ENCODE results near the gene NEDD8.

The NEDD8 gene

GRCh38 chr14:24258548-24259265 is 26.5 kb upstream of the NEDD8 start:
- Histone ChIP-seq H3K4me3 (ENCODE audit: insufficient read length, low read depth) (no peak overlapping the region), H3K9ac (ENCODE audit: insufficient read length, low read depth) (no peak overlapping the region), H3K9me3 (ENCODE audit: insufficient read depth, low read length) (no peaks in the 10 kb centered on the region), H3K27me3 (ENCODE audit: insufficient read depth, insufficient read length) (no peaks in the 10 kb centered on the region), H3K4me1 (ENCODE audit: insufficient read depth, insufficient read length) (peaks cover 9% of the 10 kb centered on the region), H3K36me3 (ENCODE audit: insufficient read depth, insufficient read length, low read length) (peaks cover 29% of the 10 kb centered on the region)
- DNase-seq (ENCODE audit: low read depth, low spot score) = no peak
- TF ChIP-seq YY1 (IDR thresholded peaks at IDR 0.05; ENCODE audit: insufficient read depth, insufficient read length) (no peak), SUZ12 (IDR thresholded peaks at IDR 0.05; ENCODE audit: extremely low read depth, insufficient read depth, insufficient read length) (no peak), ZNF274 (IDR thresholded peaks at IDR 0.05; ENCODE audit: low read depth, low read length) (no peak)

DNA sequence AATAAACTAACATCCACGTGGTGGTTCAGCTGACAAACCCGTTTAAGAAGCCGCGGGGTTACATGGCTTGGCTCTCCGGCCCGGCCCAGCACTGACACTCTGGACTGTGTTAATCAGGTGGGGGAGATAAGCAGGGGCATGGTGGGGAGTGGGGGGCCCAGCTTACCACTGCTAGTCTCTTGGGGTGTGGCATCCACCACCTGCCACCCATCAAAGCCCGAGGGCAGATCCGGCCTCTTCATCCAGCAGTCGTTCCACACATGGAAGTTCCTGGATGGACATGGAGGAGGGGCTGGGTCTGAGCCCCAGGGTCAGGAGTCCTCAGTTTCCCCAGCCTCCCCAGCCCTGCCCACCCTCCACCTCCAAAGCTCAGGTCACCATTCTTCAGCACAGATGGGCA is 26.0 kb upstream of the NEDD8 start:
- Histone ChIP-seq H3K9me3 (ENCODE audit: insufficient read depth, low read length) (no peaks in the 10 kb centered on the region), H3K4me3 (ENCODE audit: insufficient read length, low read depth) (no peak overlapping the region), H3K4me1 (ENCODE audit: insufficient read depth, insufficient read length) (peaks cover 6% of the 10 kb centered on the region), H3K27me3 (ENCODE audit: insufficient read depth, insufficient read length) (no peaks in the 10 kb centered on the region), H3K36me3 (ENCODE audit: insufficient read depth, insufficient read length, low read length) (peaks cover 32% of the 10 kb centered on the region), H3K9ac (ENCODE audit: insufficient read length, low read depth) (no peak overlapping the region)
- DNase-seq (ENCODE audit: low read depth, low spot score) = no peak
- no peak for TF ChIP-seq SUZ12 (IDR thresholded peaks at IDR 0.05; ENCODE audit: extremely low read depth, insufficient read depth, insufficient read length)
- TF ChIP-seq ZNF274 (IDR thresholded peaks at IDR 0.05; ENCODE audit: low read depth, low read length) = no peak
- no peak for TF ChIP-seq YY1 (IDR thresholded peaks at IDR 0.05; ENCODE audit: insufficient read depth, insufficient read length)

DNA sequence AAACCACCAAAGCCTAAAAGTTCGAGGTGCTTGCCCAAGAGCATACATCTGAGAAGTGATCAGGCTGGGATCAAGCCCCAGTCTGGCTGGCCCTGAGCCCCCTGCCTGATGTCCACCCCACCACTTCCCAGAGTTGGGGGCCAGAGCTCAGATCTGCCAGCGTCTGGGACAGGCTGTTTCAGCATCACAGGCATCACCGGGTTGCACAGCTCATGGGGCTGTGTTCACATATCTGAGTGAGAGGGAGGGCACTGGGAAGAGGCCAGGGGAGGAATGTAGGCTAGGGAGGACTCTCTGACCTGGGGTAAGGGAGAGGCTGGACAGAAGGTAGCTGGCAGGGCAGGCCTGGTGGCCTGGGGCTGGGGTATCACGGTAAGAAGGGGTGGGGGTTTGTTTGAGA is 24.8 kb upstream of the NEDD8 start:
- DNase-seq (ENCODE audit: low read depth, low spot score) = no peak
- H3K4me3 ChIP-seq (ENCODE audit: insufficient read length, low read depth) = no peak overlapping the region
- H3K4me1 ChIP-seq (ENCODE audit: insufficient read depth, insufficient read length) = peaks cover 4% of the 10 kb centered on the region
- no peak overlapping the region for H3K9ac ChIP-seq (ENCODE audit: insufficient read length, low read depth)
- H3K9me3 ChIP-seq (ENCODE audit: insufficient read depth, low read length) = no peaks in the 10 kb centered on the region
- no peaks in the 10 kb centered on the region for H3K27me3 ChIP-seq (ENCODE audit: insufficient read depth, insufficient read length)
- TF ChIP-seq YY1 (IDR thresholded peaks at IDR 0.05; ENCODE audit: insufficient read depth, insufficient read length) (no peak), SUZ12 (IDR thresholded peaks at IDR 0.05; ENCODE audit: extremely low read depth, insufficient read depth, insufficient read length) (no peak), ZNF274 (IDR thresholded peaks at IDR 0.05; ENCODE audit: low read depth, low read length) (no peak)
- peaks cover 37% of the 10 kb centered on the region for H3K36me3 ChIP-seq (ENCODE audit: insufficient read depth, insufficient read length, low read length)

- H3K27me3 ChIP-seq (ENCODE audit: insufficient read depth, insufficient read length) = no peaks in the 10 kb centered on the region
- no peak overlapping the region for H3K9ac ChIP-seq (ENCODE audit: insufficient read length, low read depth)
- no peak for DNase-seq (ENCODE audit: low read depth, low spot score)
- H3K36me3 ChIP-seq (ENCODE audit: insufficient read depth, insufficient read length, low read length) = peaks cover 30% of the 10 kb centered on the region
- no peaks in the 10 kb centered on the region for H3K9me3 ChIP-seq (ENCODE audit: insufficient read depth, low read length)
- TF ChIP-seq SUZ12 (IDR thresholded peaks at IDR 0.05; ENCODE audit: extremely low read depth, insufficient read depth, insufficient read length) = no peak
- no peak for TF ChIP-seq YY1 (IDR thresholded peaks at IDR 0.05; ENCODE audit: insufficient read depth, insufficient read length)
- TF ChIP-seq ZNF274 (IDR thresholded peaks at IDR 0.05; ENCODE audit: low read depth, low read length) = no peak
- peaks cover 4% of the 10 kb centered on the region for H3K4me1 ChIP-seq (ENCODE audit: insufficient read depth, insufficient read length)
- H3K4me3 ChIP-seq (ENCODE audit: insufficient read length, low read depth) = no peak overlapping the region
Measured at GRCh38 chr14:24255931-24256711, 24.0 kb upstream of the NEDD8 start.

GRCh38 chr14:24255438-24255837 is 23.3 kb upstream of the NEDD8 start:
- H3K9ac ChIP-seq (ENCODE audit: insufficient read length, low read depth) = no peak overlapping the region
- no peak for DNase-seq (ENCODE audit: low read depth, low spot score)

DNA sequence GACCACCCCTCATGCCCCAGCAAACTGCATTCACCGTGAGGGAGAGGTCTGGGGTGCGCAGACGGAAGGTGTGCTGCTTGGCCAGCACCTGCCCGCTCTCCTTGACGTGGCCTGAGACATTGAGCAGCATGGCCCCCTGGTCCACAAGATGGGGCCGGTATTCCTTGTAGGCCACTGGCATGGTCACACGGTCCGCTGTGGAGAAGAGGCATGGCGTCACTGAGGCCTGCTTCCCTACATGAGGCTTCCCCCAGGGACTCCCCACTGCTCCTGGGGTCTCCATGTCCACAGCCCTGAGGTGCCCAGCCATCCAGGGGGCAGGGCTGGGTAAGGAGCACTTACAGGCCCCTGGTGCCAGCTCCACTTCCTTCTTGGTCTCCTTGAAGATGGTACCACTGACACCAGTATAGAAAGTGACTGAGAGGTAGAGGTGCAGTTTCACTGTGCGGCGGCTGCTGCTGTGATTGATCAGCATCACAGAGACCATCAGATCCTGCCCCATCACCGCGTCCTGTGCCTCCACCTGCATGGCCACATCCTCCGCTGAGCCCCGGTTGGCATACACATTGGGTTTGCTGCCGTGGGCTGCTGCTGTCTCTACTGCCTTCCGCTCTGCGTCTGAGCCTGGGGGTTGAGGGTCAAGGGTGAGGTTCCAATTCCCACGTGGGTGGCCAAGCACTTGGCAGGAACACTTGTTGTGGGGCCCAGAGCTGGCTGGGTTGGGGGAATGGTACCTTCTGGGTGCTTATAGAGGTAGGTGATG is 22.6 kb upstream of the NEDD8 start:
- no peak for DNase-seq (ENCODE audit: low read depth, low spot score)
- peaks cover 4% of the 10 kb centered on the region for H3K4me1 ChIP-seq (ENCODE audit: insufficient read depth, insufficient read length)
- TF ChIP-seq ZNF274 (IDR thresholded peaks at IDR 0.05; ENCODE audit: low read depth, low read length) (no peak), SUZ12 (IDR thresholded peaks at IDR 0.05; ENCODE audit: extremely low read depth, insufficient read depth, insufficient read length) (no peak)

More at GRCh38 chr14:24255438-24255837, 23.3 kb upstream of the NEDD8 start:
- peaks cover 30% of the 10 kb centered on the region for H3K36me3 ChIP-seq (ENCODE audit: insufficient read depth, insufficient read length, low read length)
- no peak overlapping the region for H3K4me3 ChIP-seq (ENCODE audit: insufficient read length, low read depth)
- no peak for TF ChIP-seq YY1 (IDR thresholded peaks at IDR 0.05; ENCODE audit: insufficient read depth, insufficient read length)
- no peak for TF ChIP-seq SUZ12 (IDR thresholded peaks at IDR 0.05; ENCODE audit: extremely low read depth, insufficient read depth, insufficient read length)
- no peak for TF ChIP-seq ZNF274 (IDR thresholded peaks at IDR 0.05; ENCODE audit: low read depth, low read length)
- H3K4me1 ChIP-seq (ENCODE audit: insufficient read depth, insufficient read length) = peaks cover 4% of the 10 kb centered on the region
- no peaks in the 10 kb centered on the region for H3K27me3 ChIP-seq (ENCODE audit: insufficient read depth, insufficient read length)
- no peaks in the 10 kb centered on the region for H3K9me3 ChIP-seq (ENCODE audit: insufficient read depth, low read length)

GRCh38 chr14:24253936-24254335 is 21.8 kb upstream of the NEDD8 start:
- DNase-seq (ENCODE audit: low read depth, low spot score) = no peak
- no peak overlapping the region for H3K9ac ChIP-seq (ENCODE audit: insufficient read length, low read depth)
- no peak overlapping the region for H3K4me3 ChIP-seq (ENCODE audit: insufficient read length, low read depth)
- H3K9me3 ChIP-seq (ENCODE audit: insufficient read depth, low read length) = no peaks in the 10 kb centered on the region
- H3K4me1 ChIP-seq (ENCODE audit: insufficient read depth, insufficient read length) = peaks cover 3% of the 10 kb centered on the region
- no peak for TF ChIP-seq SUZ12 (IDR thresholded peaks at IDR 0.05; ENCODE audit: extremely low read depth, insufficient read depth, insufficient read length)
- TF ChIP-seq YY1 (IDR thresholded peaks at IDR 0.05; ENCODE audit: insufficient read depth, insufficient read length) = no peak
- no peak for TF ChIP-seq ZNF274 (IDR thresholded peaks at IDR 0.05; ENCODE audit: low read depth, low read length)
- H3K27me3 ChIP-seq (ENCODE audit: insufficient read depth, insufficient read length) = no peaks in the 10 kb centered on the region
- peaks cover 30% of the 10 kb centered on the region for H3K36me3 ChIP-seq (ENCODE audit: insufficient read depth, insufficient read length, low read length)

More for the DNA sequence above, 22.6 kb upstream of the NEDD8 start:
- no peaks in the 10 kb centered on the region for H3K27me3 ChIP-seq (ENCODE audit: insufficient read depth, insufficient read length)
- H3K9me3 ChIP-seq (ENCODE audit: insufficient read depth, low read length) = no peaks in the 10 kb centered on the region
- no peak overlapping the region for H3K4me3 ChIP-seq (ENCODE audit: insufficient read length, low read depth)
- H3K9ac ChIP-seq (ENCODE audit: insufficient read length, low read depth) = no peak overlapping the region
- H3K36me3 ChIP-seq (ENCODE audit: insufficient read depth, insufficient read length, low read length) = peaks cover 30% of the 10 kb centered on the region

Measured in NT2/D1 (cell line).